HG02970 (cell line): ENCODE data around the gene AKR1B15.

Source experiments
- ATAC-seq: cut with Tn5 transposase; IDR thresholded peaks from one replicate; pipeline ENCODE4 v1.9.1; 2021; ENCODE audit warnings: mild to moderate bottlenecking, moderate library complexity, moderate number of reproducible peaks; ENCODE audit not compliant: unreplicated experiment, low FRiP score

Gene AKR1B15

GRCh38 chr7:134611611-134612151 is 62.8 kb downstream of the AKR1B15 start:
- ATAC-seq: no peak

GRCh38 chr7:134612197-134612596 is 63.3 kb downstream of the AKR1B15 start:
- no peak for ATAC-seq

DNA sequence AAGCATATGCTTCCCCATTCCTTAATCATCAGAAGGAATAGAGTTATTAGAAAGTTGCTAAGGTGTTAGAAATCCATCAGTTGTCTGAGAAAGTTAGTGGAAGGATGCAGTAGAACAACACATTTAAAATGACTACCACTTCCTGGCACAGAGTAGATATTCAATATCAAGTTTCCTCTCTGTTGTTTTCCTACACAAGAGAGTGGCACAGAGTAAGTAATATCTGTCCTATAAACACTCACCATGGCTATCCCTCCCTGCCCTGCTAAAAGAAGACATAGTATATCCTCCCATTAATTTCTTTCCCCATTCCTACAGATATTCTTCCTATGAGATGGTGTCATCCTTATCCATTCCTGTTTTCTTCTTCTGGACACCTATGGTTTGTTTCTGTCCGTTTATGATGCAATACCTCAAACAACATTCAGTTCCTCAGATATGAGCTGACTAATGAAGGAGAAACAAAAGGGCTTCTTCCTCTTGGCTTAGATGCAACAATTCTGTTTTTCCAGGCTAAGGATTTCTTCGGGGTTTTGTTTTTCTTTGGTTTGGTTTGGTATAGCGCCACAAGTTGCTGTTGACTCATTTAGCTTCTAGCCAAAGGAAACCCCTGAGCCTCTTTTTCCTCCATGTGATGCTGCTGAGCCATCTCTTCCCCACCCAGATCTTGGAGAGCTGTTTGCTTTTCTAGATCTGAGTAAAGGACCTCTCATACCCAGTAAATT is 64.9 kb downstream of the AKR1B15 start:
- ATAC-seq: no peak

DNA sequence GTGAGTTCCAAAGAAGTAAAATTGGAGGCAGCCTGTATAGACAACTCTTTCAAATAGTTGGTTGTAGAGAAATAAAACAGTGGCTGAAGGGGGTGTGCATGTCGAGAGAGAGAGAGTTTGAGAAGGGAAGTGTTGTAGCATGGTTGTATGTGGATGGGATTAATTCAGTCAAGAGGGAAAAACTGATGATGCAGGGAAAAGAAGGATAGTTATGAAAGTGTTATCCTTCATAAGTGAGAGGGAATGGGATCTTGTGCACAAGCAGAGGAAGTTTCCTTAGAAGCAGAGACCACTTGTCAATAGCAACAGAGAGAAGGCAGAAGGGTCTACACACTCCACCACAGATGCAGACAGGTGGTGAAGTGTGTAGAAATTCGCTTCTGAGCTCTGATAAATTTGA is 67.7 kb downstream of the AKR1B15 start:
- ATAC-seq: no peak

DNA sequence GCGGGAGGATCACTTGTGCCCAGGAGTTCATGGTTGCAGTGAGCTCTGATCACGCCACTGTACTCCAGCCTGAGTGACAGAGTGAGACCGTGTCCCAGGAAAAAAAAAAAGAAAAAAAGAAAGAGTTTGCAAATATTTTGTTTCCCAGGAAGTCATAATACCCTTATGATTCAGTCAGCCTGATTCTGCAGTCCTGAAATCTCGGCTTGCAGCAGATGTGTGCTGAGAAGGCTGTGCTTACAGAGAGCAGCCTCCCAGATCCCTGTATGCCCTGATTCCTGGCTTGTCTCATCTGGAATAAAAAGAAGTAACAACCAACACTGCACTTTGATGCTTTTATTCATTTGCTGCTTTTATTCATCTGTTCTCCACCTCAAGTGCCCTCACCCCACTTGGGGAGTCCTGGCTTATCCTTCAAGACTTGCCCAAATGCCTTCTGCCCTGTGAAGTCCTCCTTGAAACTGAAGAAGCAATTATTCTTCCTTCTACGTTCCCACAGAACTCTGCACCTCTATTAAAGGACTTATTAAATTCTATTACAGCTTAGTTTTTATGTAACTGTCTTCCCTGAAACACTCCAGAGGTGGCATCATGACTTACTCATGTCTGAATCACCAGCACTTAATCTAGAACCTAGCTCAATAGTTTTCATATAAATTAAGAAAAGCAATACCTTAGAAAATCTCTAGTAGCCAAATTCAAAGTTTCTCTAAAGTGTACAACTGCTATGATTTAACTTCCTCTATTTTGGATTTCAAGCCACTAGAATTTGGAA is 70.0 kb downstream of the AKR1B15 start:
- ATAC-seq: no peak

GRCh38 chr7:134619627-134620331 is 70.9 kb downstream of the AKR1B15 start:
- ATAC-seq: no peak

GRCh38 chr7:134622303-134622995 is 73.5 kb downstream of the AKR1B15 start:
- ATAC-seq: no peak

- ATAC-seq: no peak
Observed at GRCh38 chr7:134623193-134623592, 74.3 kb downstream of the AKR1B15 start.

DNA sequence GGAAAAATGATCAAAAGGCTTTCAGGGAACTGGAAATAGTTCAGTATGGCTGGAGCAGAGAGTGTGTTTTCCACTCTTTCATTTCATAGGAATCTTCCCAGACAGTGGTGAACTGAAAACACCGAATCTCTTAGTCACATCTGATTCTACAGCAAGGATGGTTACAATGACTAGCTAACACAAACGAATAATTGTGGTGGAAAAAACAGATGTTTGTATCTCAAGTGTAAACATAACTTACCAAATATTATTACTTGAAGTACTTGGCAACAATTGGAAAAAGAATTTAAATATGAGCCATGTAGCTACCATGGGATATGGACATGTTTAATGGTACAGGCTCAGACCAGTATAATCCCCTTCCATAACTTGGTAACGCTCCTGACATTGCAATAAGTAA is 76.6 kb downstream of the AKR1B15 start:
- no peak for ATAC-seq

DNA sequence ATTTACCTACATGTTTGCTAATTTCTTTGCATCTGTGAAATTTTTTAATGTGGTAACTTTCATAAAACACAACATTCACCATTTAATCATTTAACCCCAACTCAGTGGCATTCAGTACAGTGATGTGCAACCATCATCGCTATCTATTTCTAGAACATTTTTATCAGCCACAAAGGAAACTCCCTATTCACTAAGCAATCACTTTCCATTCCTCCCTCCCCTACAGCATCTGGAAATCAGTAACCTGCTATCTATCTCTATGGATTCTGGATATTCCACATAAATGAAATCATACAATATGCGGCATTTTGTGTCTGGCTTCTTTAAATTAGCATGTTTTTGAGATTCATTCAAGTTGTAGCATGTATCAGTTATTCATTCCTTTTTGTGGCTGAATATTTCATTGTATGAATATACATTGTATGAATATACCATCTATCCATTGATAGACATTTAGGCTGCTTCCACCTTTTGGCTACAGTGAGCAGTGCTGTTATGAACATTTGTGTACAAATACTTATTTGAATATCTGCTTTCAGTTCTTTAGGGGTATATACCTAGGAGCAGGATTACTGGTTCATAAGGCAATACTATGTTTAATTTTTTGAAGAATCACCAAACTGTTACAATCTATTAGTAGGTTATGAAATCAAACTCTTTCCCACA is 78.3 kb downstream of the AKR1B15 start:
- no peak for ATAC-seq

- ATAC-seq: no peak
Observed at GRCh38 chr7:134627775-134628153, 78.9 kb downstream of the AKR1B15 start.

DNA sequence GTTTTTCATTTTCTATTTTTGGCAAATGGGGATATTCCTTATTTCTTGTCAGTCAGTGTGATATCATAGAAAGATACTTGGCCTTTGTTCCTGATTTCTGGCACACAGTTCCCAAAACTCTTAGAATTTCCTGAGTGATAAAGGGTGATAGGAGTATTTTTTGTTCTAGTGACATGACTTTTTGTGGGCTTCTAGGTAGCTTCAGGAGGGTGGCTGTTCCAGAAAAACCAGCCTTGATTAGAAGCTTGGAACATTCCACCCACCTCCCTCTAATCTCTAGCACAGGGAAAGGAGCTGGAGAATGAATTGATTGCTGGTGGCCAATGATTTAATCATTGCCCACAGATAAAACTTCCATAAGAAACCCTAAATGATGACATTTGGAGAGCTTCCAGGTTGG is 80.5 kb downstream of the AKR1B15 start:
- ATAC-seq: no peak
